ENCODE data around the gene MED9. TPM values are rescaled to one million over a fixed set of nuclear protein-coding genes. Genes with fewer than 3 reads are reported as not detected.

MED9 gene
- total and polyA plus RNA-seq, 10 of the 15 experiments (the other 5 are each of a cell fraction or from before 2014, with no cell fraction given), result 1.5 to 22.4 (median 14.8) TPM

- no peak for TF ChIP-seq ATF2 (IDR thresholded peaks at IDR 0.05; ENCODE audit: low read length)
- no peak for TF ChIP-seq GATAD2B (conservative IDR thresholded peaks at IDR 0.05; ENCODE audit: low read depth)
- no peak for TF ChIP-seq TAF1 (IDR thresholded peaks at IDR 0.05; ENCODE audit: borderline replicate concordance, low read depth, low read length)
- no peak for TF ChIP-seq KAT2A (conservative IDR thresholded peaks at IDR 0.05; ENCODE audit: control insufficient read depth, low read depth, low read length)
Measured at GRCh38 chr17:17538417-17539391, 61.9 kb downstream of the MED9 start (continued).

GRCh38 chr17:17539591-17539990 lies 62.8 kb downstream of the MED9 start:
- no peaks in the 10 kb centered on the region for H3K36me3 ChIP-seq (ENCODE audit: control insufficient read depth in 2 of 2, insufficient read depth in 2 of 2, low read length in 1 of 2)
- no peak overlapping the region for H3K4me3 ChIP-seq
- 54% methylated on average over 10 of the region's 10 CpGs for WGBS (ENCODE audit: insufficient coverage, insufficient replicate concordance, low lambda C conversion rate, missing lambda C conversion rate)
- no TSS peak for BruUV-seq (replicated peaks)
- DNase-seq (ENCODE audit: low read depth, low spot score), result no peak
- no peaks in the 10 kb centered on the region for H3K27me3 ChIP-seq (replicated peaks in 1 of 2; ENCODE audit: control insufficient read depth in 2 of 2, insufficient read depth in 2 of 2, low read length in 1 of 2)
- ChIA-PET RAD21 (ENCODE audit: unreplicated experiment) (no interaction called here), CTCF (interaction anchor here (0.6 to 1.5 kb wide), 2 partner anchors 43 to 102 kb away, joined by 3 read pairs; no protein-coding TSS in a partner anchor), SMC1A (ENCODE audit: uncharacterized antibody, unreplicated experiment) (no interaction called here), POLR2A (no interaction called here)
- no peaks in the 10 kb centered on the region; the same call in 1 of the 2 replicates for H4K20me1 ChIP-seq (ENCODE audit: control insufficient read depth, insufficient read depth)
- H3K79me2 ChIP-seq (ENCODE audit: control insufficient read depth, insufficient read depth, low read length), result no peaks in the 10 kb centered on the region
- no peak overlapping the region for H3K4me2 ChIP-seq (ENCODE audit: control insufficient read depth, insufficient read depth)
- intact Hi-C loops (cut with micrococcal nuclease; ENCODE audit: unreplicated experiment) (no loop called here), in situ Hi-C loops (cut with MboI) (no loop called here)
- H3K9me3 ChIP-seq (replicated peaks; ENCODE audit: control insufficient read depth, insufficient read depth, low read length), result no peaks in the 10 kb centered on the region
- H3K27ac ChIP-seq (ENCODE audit: control insufficient read depth, insufficient read depth), result no peak overlapping the region
- TF ChIP-seq YY1 (IDR thresholded peaks at IDR 0.05; ENCODE audit: low read depth, low read length) (no peak), ZZZ3 (IDR thresholded peaks at IDR 0.05; ENCODE audit: control insufficient read depth, insufficient read length, low read depth) (no peak), ELK1 (IDR thresholded peaks at IDR 0.05; ENCODE audit: low read depth, low read length) (no peak), TAF1 (IDR thresholded peaks at IDR 0.05; ENCODE audit: borderline replicate concordance, low read depth, low read length) (no peak), CHD2 (IDR thresholded peaks at IDR 0.05; ENCODE audit: borderline replicate concordance, low read depth, low read length) (no peak), NKRF (conservative IDR thresholded peaks at IDR 0.05) (no peak), SIN3A (IDR thresholded peaks at IDR 0.05; ENCODE audit: low read depth, low read length) (no peak), JUNB (IDR thresholded peaks at IDR 0.05) (no peak), IKZF2 (IDR thresholded peaks at IDR 0.05) (no peak), CBFB (IDR thresholded peaks at IDR 0.05; ENCODE audit: low read depth) (no peak), IRF5 (IDR thresholded peaks at IDR 0.05; ENCODE audit: borderline replicate concordance) (no peak)
- no peak for FAIRE-seq
- H3K9ac ChIP-seq (ENCODE audit: control insufficient read depth, insufficient read depth, low read length), result no peak overlapping the region
- no peak overlapping the region for H2AFZ ChIP-seq (ENCODE audit: control insufficient read depth, low read depth, low read length)
- ATAC-seq, result no peak
- H3K4me1 ChIP-seq (ENCODE audit: control insufficient read depth, insufficient read depth, low read length), result no peaks in the 10 kb centered on the region
